A673 (cell line): ENCODE measurements around the gene HPSE2.

Experiments
- EZH2 ChIP-seq: fragments of 200-600 bp; sonication (generic); IDR thresholded peaks from 2 replicates; pipeline ENCODE4 v1.6.1; 2017; ENCODE audit warnings: borderline replicate concordance, low read depth, mild to moderate bottlenecking, mixed read lengths, antibody characterized with exemption, low read length; ENCODE audit not compliant: poor library complexity, severe bottlenecking
- TF ChIP-seq, protein P1 (sequence below): fragments of 300-800, 200-600 bp; sonication (generic); conservative IDR thresholded peaks from 2 replicates; pipeline ENCODE4 v1.5.1; 2017; ENCODE audit warnings: low read depth, mild to moderate bottlenecking, antibody characterized with exemption, low read length, moderate library complexity, mixed read lengths

DNA sequence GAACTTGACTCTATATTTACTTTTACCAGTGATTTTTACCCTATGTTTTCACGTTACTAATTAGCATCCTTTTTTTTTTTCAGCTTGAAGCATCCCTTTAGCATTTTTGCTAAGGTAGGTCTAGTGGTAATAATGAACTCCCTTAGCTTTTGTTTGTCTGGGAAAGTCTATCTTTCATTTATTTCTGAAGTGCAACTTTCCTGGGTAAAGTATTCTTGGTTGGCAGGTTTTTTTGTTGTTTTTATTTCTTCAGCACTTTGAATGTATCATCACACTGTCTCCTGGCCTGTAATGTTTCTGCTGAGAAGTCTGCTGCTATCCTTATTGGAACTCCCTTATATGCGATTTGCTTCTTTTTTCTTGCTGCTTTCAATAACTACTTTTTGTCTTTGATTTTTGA, 639.2 kb downstream of the HPSE2 start:
- TF ChIP-seq, protein P1, sequence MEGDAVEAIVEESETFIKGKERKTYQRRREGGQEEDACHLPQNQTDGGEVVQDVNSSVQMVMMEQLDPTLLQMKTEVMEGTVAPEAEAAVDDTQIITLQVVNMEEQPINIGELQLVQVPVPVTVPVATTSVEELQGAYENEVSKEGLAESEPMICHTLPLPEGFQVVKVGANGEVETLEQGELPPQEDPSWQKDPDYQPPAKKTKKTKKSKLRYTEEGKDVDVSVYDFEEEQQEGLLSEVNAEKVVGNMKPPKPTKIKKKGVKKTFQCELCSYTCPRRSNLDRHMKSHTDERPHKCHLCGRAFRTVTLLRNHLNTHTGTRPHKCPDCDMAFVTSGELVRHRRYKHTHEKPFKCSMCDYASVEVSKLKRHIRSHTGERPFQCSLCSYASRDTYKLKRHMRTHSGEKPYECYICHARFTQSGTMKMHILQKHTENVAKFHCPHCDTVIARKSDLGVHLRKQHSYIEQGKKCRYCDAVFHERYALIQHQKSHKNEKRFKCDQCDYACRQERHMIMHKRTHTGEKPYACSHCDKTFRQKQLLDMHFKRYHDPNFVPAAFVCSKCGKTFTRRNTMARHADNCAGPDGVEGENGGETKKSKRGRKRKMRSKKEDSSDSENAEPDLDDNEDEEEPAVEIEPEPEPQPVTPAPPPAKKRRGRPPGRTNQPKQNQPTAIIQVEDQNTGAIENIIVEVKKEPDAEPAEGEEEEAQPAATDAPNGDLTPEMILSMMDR = no peak
- no peak for TF ChIP-seq EZH2
